ENCODE data around the gene CLIP3. TPM values are rescaled to one million over a fixed set of nuclear protein-coding genes. Genes with fewer than 3 reads are reported as not detected.
A peak's percentile ranks its signal among the peaks of the same experiment; 100 is the strongest.

CLIP3 gene
- total and polyA plus RNA-seq, 2 of the 13 experiments (the other 11 are each of a cell fraction or from before 2014, with no cell fraction given) = 0.15 to 1.2 TPM

DNA sequence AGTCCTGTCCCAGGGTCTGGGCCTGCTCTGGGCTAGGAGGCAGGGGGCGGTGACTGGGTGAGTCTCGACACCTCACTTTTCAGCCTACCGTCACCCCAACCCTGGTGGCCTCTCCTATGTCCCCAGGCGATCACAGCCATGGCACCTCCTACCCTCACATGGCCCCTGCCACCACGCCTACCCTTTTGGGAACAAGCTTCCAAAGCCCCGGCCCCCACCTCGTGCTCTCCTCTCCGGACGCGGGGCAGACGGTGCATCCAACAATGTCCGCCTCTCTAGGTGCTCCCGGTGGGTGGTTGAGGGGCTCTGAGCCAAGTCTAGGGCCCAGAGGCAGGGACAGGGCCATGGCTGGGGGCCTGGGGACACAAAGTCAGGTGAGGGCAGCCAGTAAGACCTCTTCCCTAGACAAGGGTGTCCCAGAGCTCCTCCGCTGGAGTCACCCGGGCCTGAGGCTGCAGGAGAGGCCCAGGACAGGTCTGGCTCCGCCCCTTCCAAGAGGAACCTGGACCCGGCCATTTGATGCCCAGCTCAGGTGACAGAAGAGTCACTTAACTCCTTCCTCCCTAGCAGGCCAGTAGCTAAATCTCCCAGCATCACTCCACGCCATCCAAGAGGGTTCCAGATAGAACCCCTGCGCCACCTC lies 24.2 kb downstream of the CLIP3 start, which contains the start of gene SYNE4 (continued):
- TF ChIP-seq, protein P1, sequence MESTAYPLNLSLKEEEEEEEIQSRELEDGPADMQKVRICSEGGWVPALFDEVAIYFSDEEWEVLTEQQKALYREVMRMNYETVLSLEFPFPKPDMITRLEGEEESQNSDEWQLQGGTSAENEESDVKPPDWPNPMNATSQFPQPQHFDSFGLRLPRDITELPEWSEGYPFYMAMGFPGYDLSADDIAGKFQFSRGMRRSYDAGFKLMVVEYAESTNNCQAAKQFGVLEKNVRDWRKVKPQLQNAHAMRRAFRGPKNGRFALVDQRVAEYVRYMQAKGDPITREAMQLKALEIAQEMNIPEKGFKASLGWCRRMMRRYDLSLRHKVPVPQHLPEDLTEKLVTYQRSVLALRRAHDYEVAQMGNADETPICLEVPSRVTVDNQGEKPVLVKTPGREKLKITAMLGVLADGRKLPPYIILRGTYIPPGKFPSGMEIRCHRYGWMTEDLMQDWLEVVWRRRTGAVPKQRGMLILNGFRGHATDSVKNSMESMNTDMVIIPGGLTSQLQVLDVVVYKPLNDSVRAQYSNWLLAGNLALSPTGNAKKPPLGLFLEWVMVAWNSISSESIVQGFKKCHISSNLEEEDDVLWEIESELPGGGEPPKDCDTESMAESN (CRISPR knock-in tag; conservative IDR thresholded peaks at IDR 0.05) = no peak
- TF ChIP-seq SMARCC2 (IDR thresholded peaks at IDR 0.05) (no peak), ARNT2 (CRISPR knock-in tag; IDR thresholded peaks at IDR 0.05; ENCODE audit: low read depth) (no peak), SP1 (IDR thresholded peaks at IDR 0.05) (no peak), SP1 (CRISPR knock-in tag; IDR thresholded peaks at IDR 0.05) (peak; percentile 47; the same call in 1 of the 2 replicates), NFIC (IDR thresholded peaks at IDR 0.05; ENCODE audit: low read length) (no peak), ZKSCAN8 (CRISPR knock-in tag; IDR thresholded peaks at IDR 0.05; ENCODE audit: borderline replicate concordance) (no peak), ZNF441 (CRISPR knock-in tag; IDR thresholded peaks at IDR 0.05; ENCODE audit: borderline replicate concordance) (peak; percentile 33; the same call in 1 of the 2 replicates), BCL3 (CRISPR knock-in tag; IDR thresholded peaks at IDR 0.05) (0 out of 2 replicates have a peak, but pooled peaks have one; percentile 46), SNAI1 (CRISPR knock-in tag; IDR thresholded peaks at IDR 0.05; ENCODE audit: borderline replicate concordance) (0 out of 2 replicates have a peak, but pooled peaks have one; percentile 55), ZNF775 (CRISPR knock-in tag; IDR thresholded peaks at IDR 0.05; ENCODE audit: borderline replicate concordance) (no peak), ZNF513 (CRISPR knock-in tag; conservative IDR thresholded peaks at IDR 0.05) (no peak), ZNF550 (CRISPR knock-in tag; IDR thresholded peaks at IDR 0.05; ENCODE audit: borderline replicate concordance) (0 out of 2 replicates have a peak, but pooled peaks have one; percentile 76), ZFX (CRISPR knock-in tag; IDR thresholded peaks at IDR 0.05; ENCODE audit: low read depth) (peak; percentile 98), BRCA1 (CRISPR knock-in tag; IDR thresholded peaks at IDR 0.05) (0 out of 2 replicates have a peak, but pooled peaks have one; percentile 67), KDM5A (IDR thresholded peaks at IDR 0.05; ENCODE audit: borderline replicate concordance, low read length) (no peak), ZNF614 (CRISPR knock-in tag; IDR thresholded peaks at IDR 0.05; ENCODE audit: borderline replicate concordance) (0 out of 2 replicates have a peak, but pooled peaks have one; percentile 19), SPEN (CRISPR knock-in tag; IDR thresholded peaks at IDR 0.05; ENCODE audit: low read depth) (peak; percentile 68; the same call in 1 of the 2 replicates)
- TF ChIP-seq, protein P2, sequence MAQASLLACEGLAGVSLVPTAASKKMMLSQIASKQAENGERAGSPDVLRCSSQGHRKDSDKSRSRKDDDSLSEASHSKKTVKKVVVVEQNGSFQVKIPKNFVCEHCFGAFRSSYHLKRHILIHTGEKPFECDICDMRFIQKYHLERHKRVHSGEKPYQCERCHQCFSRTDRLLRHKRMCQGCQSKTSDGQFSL (CRISPR knock-in tag; IDR thresholded peaks at IDR 0.05) = no peak
- TF ChIP-seq, protein P3, sequence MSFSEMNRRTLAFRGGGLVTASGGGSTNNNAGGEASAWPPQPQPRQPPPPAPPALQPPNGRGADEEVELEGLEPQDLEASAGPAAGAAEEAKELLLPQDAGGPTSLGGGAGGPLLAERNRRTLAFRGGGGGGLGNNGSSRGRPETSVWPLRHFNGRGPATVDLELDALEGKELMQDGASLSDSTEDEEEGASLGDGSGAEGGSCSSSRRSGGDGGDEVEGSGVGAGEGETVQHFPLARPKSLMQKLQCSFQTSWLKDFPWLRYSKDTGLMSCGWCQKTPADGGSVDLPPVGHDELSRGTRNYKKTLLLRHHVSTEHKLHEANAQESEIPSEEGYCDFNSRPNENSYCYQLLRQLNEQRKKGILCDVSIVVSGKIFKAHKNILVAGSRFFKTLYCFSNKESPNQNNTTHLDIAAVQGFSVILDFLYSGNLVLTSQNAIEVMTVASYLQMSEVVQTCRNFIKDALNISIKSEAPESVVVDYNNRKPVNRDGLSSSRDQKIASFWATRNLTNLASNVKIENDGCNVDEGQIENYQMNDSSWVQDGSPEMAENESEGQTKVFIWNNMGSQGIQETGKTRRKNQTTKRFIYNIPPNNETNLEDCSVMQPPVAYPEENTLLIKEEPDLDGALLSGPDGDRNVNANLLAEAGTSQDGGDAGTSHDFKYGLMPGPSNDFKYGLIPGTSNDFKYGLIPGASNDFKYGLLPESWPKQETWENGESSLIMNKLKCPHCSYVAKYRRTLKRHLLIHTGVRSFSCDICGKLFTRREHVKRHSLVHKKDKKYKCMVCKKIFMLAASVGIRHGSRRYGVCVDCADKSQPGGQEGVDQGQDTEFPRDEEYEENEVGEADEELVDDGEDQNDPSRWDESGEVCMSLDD (CRISPR knock-in tag; IDR thresholded peaks at IDR 0.05; ENCODE audit: borderline replicate concordance) = no peak

All from HepG2 (cell line).